Left lung (tissue), 10 donors: Measurements from ENCODE around the gene LRPPRC. TPM values are rescaled to one million over a fixed set of nuclear protein-coding genes. Genes with fewer than 3 reads are reported as not detected.

Experiments
- ATAC-seq: fragments of 200-7000 bp; cut with Tn5 transposase; one replicate; pipeline ENCODE4 v1.9.1; 2020; ENCODE audit warnings: moderate library complexity
- DNase-seq, 4 donors: peaks; one replicate each; pipeline ENCODE4 v3.0.0-alpha.2; 2013 to 2020
- H3K27ac ChIP-seq, 2 donors: fragments of 200-600 bp; sonication (generic) in 1 of 2; one replicate each; pipeline versions ENCODE4 v1.5.0 to v1.8.0; 2020 to 2021
- H3K27me3 ChIP-seq, 2 donors: fragments of 200-600 bp; sonication (generic) in 1 of 2; one replicate each; pipeline versions ENCODE4 v1.5.0 to v1.8.0; 2020 to 2021
- H3K36me3 ChIP-seq, 2 donors: fragments of 200-600 bp; sonication (generic) in 1 of 2; one replicate each; pipeline versions ENCODE4 v1.5.0 to v1.8.0; 2020 to 2021
- H3K4me1 ChIP-seq, 2 donors: fragments of 200-600 bp; one replicate each; pipeline ENCODE4 v1.8.0; 2021
- H3K4me3 ChIP-seq, 2 donors: fragments of 200-600 bp; sonication (generic) in 1 of 2; one replicate each; pipeline versions ENCODE4 v1.5.0 to v1.8.0; 2020 to 2021; ENCODE audit warnings: mild to moderate bottlenecking in 1 of 2
- H3K9me3 ChIP-seq, 2 donors: fragments of 200-600 bp; sonication (generic) in 1 of 2; one replicate each; pipeline versions ENCODE4 v1.5.0 to v1.8.0; 2020 to 2021
- CTCF ChIP-seq, 2 donors: fragments of 200-600 bp; sonication (generic) in 1 of 2; IDR thresholded peaks; one replicate each; pipeline versions ENCODE4 v1.5.0 to v1.8.0; 2021; ENCODE audit warnings: antibody characterized with exemption in 2 of 2
- intact Hi-C, 2 donors: fragments of 100-400 bp; cut with DNase I; formaldehyde crosslinking; loops; one replicate each; pipeline versions ENCODE4 v1.11.2 to v1.14.2; 2022
- polyA plus RNA-seq, 6 donors: library from polyadenylated mRNA; unstranded; fragments of 120-200 nt; gene quantifications; one replicate each; pipeline ENCODE4 v1.2.1, GENCODE V29; 2013; ENCODE audit not compliant: insufficient read length in 6 of 6
- total RNA-seq, 2 donors: library from RNA; stranded (reverse); fragmentation: NEBNext Ultra II Directional; extraction: Animal tissue kit (Norgen Biotek cat#: 25700); gene quantifications; one replicate each; pipeline ENCODE4 v1.2.1, GENCODE V29; 2021
- donor health status: DM: no; HTN: yes; CAD: no.
- donor health status: DM: no; HTN: no; CAD: no.

Gene LRPPRC
- total and polyA plus RNA-seq, 8 donors, result 63.1 to 112 (median 98.5) TPM

GRCh38 chr2:43897492-43897891 lies 98.3 kb downstream of the LRPPRC start:
- Histone ChIP-seq H3K4me1 (no peaks in the 10 kb centered on the region), H3K36me3 (peaks cover 0 to 69% of the 10 kb centered on the region in 2 donors)

DNA sequence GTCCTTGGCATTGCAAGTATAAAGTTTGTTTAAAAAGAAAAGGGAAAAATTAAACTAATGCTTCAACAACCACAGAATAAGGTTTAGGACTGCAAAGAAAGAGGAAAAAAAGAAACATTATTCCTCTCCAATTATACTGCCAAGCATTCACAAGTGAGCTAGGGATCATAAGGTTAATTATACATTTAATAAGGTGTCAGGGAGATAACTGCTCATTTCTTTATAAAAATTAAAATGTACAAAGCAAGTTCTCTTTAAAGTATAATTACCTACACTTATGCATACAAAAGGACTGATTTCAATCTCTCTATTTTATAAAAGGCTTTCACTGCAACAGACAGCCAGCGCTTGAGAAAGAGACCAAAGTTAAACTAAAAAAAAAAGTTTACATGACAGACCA lies 98.9 kb downstream of the LRPPRC start:
- TF ChIP-seq CTCF (IDR thresholded peaks at IDR 0.05), result no peak
- H3K4me1 ChIP-seq, result no peaks in the 10 kb centered on the region
- no peaks in the 10 kb centered on the region for H3K27me3 ChIP-seq
- no peak overlapping the region for H3K4me3 ChIP-seq
- peaks cover 0 to 75% of the 10 kb centered on the region in 2 donors for H3K36me3 ChIP-seq
- no peaks in the 10 kb centered on the region for H3K9me3 ChIP-seq
- no peak overlapping the region for H3K27ac ChIP-seq
- intact Hi-C loops, result no loop called here
- DNase-seq (no peak), ATAC-seq (no peak)

More at GRCh38 chr2:43897492-43897891, 98.3 kb downstream of the LRPPRC start:
- no peak overlapping the region for H3K4me3 ChIP-seq
- no peak overlapping the region for H3K27ac ChIP-seq
- TF ChIP-seq CTCF (IDR thresholded peaks at IDR 0.05), result no peak
- H3K9me3 ChIP-seq, result no peaks in the 10 kb centered on the region
- DNase-seq (no peak), ATAC-seq (peak; percentile 28)
- H3K27me3 ChIP-seq, result no peaks in the 10 kb centered on the region
- intact Hi-C loops, result no loop called here

- no peak overlapping the region for H3K27ac ChIP-seq
- H3K9me3 ChIP-seq, result no peaks in the 10 kb centered on the region
- no peak overlapping the region for H3K4me3 ChIP-seq
- peaks cover 5 to 6% of the 10 kb centered on the region in 2 donors for H3K4me1 ChIP-seq
- no peak for TF ChIP-seq CTCF (IDR thresholded peaks at IDR 0.05)
- DNase-seq, result no peak
- H3K36me3 ChIP-seq, result peaks cover 0 to 91% of the 10 kb centered on the region in 2 donors
- ATAC-seq, result no peak
- intact Hi-C loops, result no loop called here
- H3K27me3 ChIP-seq, result no peaks in the 10 kb centered on the region
Measured at GRCh38 chr2:43894743-43895142, 101.0 kb downstream of the LRPPRC start.

GRCh38 chr2:43890855-43891254 lies 104.9 kb downstream of the LRPPRC start:
- DNase-seq (no peak), ATAC-seq (peak; percentile 86)
- Histone ChIP-seq H3K27ac (peak overlapping the region in 1 of 2 donors; percentile 62), H3K4me1 (peaks cover 5 to 6% of the 10 kb centered on the region in 2 donors), H3K27me3 (no peaks in the 10 kb centered on the region), H3K4me3 (no peak overlapping the region), H3K36me3 (peaks cover 0 to 96% of the 10 kb centered on the region in 2 donors), H3K9me3 (no peaks in the 10 kb centered on the region)
- no peak for TF ChIP-seq CTCF (IDR thresholded peaks at IDR 0.05)
- intact Hi-C loops, result no loop called here

GRCh38 chr2:43889416-43889815 lies 106.4 kb downstream of the LRPPRC start:
- ATAC-seq (no peak), DNase-seq (no peak)
- no peak for TF ChIP-seq CTCF (IDR thresholded peaks at IDR 0.05)
- Histone ChIP-seq H3K4me1 (peaks cover 5 to 6% of the 10 kb centered on the region in 2 donors), H3K27me3 (no peaks in the 10 kb centered on the region), H3K9me3 (no peaks in the 10 kb centered on the region), H3K36me3 (peaks cover 0 to 84% of the 10 kb centered on the region in 2 donors), H3K4me3 (no peak overlapping the region), H3K27ac (no peak overlapping the region)
- intact Hi-C loops, result no loop called here
